ENCODE results near the gene TRPC4AP. TPM values are rescaled to one million over a fixed set of nuclear protein-coding genes. Genes with fewer than 3 reads are reported as not detected.

Gene TRPC4AP
- total RNA-seq, 2 donors from 2014 or later = 44.1 to 57.4 TPM

- Histone ChIP-seq H3K27ac (no peak overlapping the region), H3K27me3 (no peaks in the 10 kb centered on the region), H3K9me3 (no peaks in the 10 kb centered on the region), H3K4me3 (no peak overlapping the region), H3K4me1 (peaks cover 12% of the 10 kb centered on the region), H3K36me3 (replicated peaks in 1 of 2; ENCODE audit: insufficient read depth in 1 of 2, low read depth in 2 of 2) (peaks cover 0 to 48% of the 10 kb centered on the region in 2 donors)
- WGBS, 2 donors = 68 to 78% methylated on average over 5 of the region's 5 CpGs
- DNase-seq (no peak), ATAC-seq (no peak)
- intact Hi-C loops (cut with DNase I) = no loop called here
- TF ChIP-seq POLR2A (IDR thresholded peaks at IDR 0.05) (no peak), CTCF (IDR thresholded peaks at IDR 0.05) (no peak)
These were observed 41.1 kb upstream of the TRPC4AP start for GRCh38 chr20:35133735-35134134.

- 95 to 96% methylated on average over 5 of the region's 5 CpGs for WGBS, 2 donors
- DNase-seq = no peak
- Histone ChIP-seq H3K9me3 (no peaks in the 10 kb centered on the region), H3K27me3 (no peaks in the 10 kb centered on the region), H3K36me3 (replicated peaks in 1 of 2; ENCODE audit: insufficient read depth in 1 of 2, low read depth in 2 of 2) (peaks cover 0 to 44% of the 10 kb centered on the region in 2 donors), H3K4me3 (no peak overlapping the region), H3K4me1 (peaks cover 12% of the 10 kb centered on the region), H3K27ac (no peak overlapping the region)
- no peak for ATAC-seq
- TF ChIP-seq CTCF (IDR thresholded peaks at IDR 0.05) (no peak), POLR2A (IDR thresholded peaks at IDR 0.05) (no peak)
- intact Hi-C loops (cut with DNase I) = no loop called here
These were observed 40.4 kb upstream of the TRPC4AP start for GRCh38 chr20:35133031-35133430.

- H3K36me3 ChIP-seq (replicated peaks in 1 of 2; ENCODE audit: insufficient read depth in 1 of 2, low read depth in 2 of 2) = peaks cover 0 to 44% of the 10 kb centered on the region in 2 donors
- H3K4me3 ChIP-seq = no peak overlapping the region
- DNase-seq (no peak), ATAC-seq (no peak)
- peaks cover 12% of the 10 kb centered on the region for H3K4me1 ChIP-seq
- H3K9me3 ChIP-seq = no peaks in the 10 kb centered on the region
- intact Hi-C loops (cut with DNase I) = no loop called here
- TF ChIP-seq POLR2A (IDR thresholded peaks at IDR 0.05) (no peak), CTCF (IDR thresholded peaks at IDR 0.05) (no peak)
- H3K27me3 ChIP-seq = no peaks in the 10 kb centered on the region
- no peak overlapping the region for H3K27ac ChIP-seq
- 81 to 87% methylated on average over 4 of the region's 4 CpGs for WGBS, 2 donors
These were observed 39.3 kb upstream of the TRPC4AP start for GRCh38 chr20:35131934-35132333.

- H3K36me3 ChIP-seq (replicated peaks in 1 of 2; ENCODE audit: insufficient read depth in 1 of 2, low read depth in 2 of 2) = peaks cover 0 to 55% of the 10 kb centered on the region in 2 donors
- DNase-seq (no peak), ATAC-seq (no peak)
- intact Hi-C loops (cut with DNase I) = no loop called here
- no peak overlapping the region for H3K27ac ChIP-seq
- no peak for TF ChIP-seq POLR2A (IDR thresholded peaks at IDR 0.05)
- no peak for TF ChIP-seq CTCF (IDR thresholded peaks at IDR 0.05)
- H3K4me3 ChIP-seq = no peak overlapping the region
- WGBS, 2 donors = 68 to 72% methylated on average over 2 of the region's 2 CpGs
- H3K27me3 ChIP-seq = no peaks in the 10 kb centered on the region
- no peaks in the 10 kb centered on the region for H3K9me3 ChIP-seq
- peaks cover 5% of the 10 kb centered on the region for H3K4me1 ChIP-seq
These were observed 37.1 kb upstream of the TRPC4AP start for GRCh38 chr20:35129647-35130069.

GRCh38 chr20:35125753-35126152 lies 33.1 kb upstream of the TRPC4AP start:
- H3K4me3 ChIP-seq = no peak overlapping the region
- TF ChIP-seq CTCF (IDR thresholded peaks at IDR 0.05) (no peak), POLR2A (IDR thresholded peaks at IDR 0.05) (no peak)
- H3K36me3 ChIP-seq (replicated peaks in 1 of 2; ENCODE audit: insufficient read depth in 1 of 2, low read depth in 2 of 2) = peaks cover 17 to 60% of the 10 kb centered on the region in 2 donors
- H3K27ac ChIP-seq = no peak overlapping the region
- 63 to 71% methylated on average over 5 of the region's 5 CpGs for WGBS, 2 donors
- DNase-seq (no peak), ATAC-seq (no peak)
- intact Hi-C loops (cut with DNase I) = no loop called here
- H3K27me3 ChIP-seq = no peaks in the 10 kb centered on the region
- no peaks in the 10 kb centered on the region for H3K4me1 ChIP-seq
- no peaks in the 10 kb centered on the region for H3K9me3 ChIP-seq
